ENCODE data around the gene CASP2.
"Not testable (repeated sequence)": the region's sequence is repeated elsewhere in the genome, so short reads cannot be mapped to it uniquely, and the experiment has no call there.

CASP2 gene

GRCh38 chr7:143286522-143286890, 1.6 kb upstream of the CASP2 start:
- POLR2A ChIA-PET: no interaction called here
- TF ChIP-seq CTCF (IDR thresholded peaks at IDR 0.05; ENCODE audit: control extremely low read depth, extremely low read depth, low read depth, missing control alignments): no peak
- DNase-seq (ENCODE audit: extremely low spot score): no peak
- CTCF ChIA-PET: interaction anchor here (0.6 to 3.1 kb wide), 4 partner anchors 12 to 82 kb away, joined by 3 to 21 read pairs (median 3); no protein-coding TSS in a partner anchor

GRCh38 chr7:143287339-143287934, 714 bp upstream of the CASP2 start:
- ChIA-PET POLR2A (interaction anchor here (0.6 to 1.0 kb wide), 4 partner anchors 9 to 24 kb away, joined by 3 to 5 read pairs (median 3); partner anchors contain the start of gene GSTK1), CTCF (interaction anchor here (0.6 to 3.1 kb wide), 13 partner anchors 10 to 93 kb away, joined by 3 to 21 read pairs (median 4); partner anchors contain the start of gene GSTK1)
- TF ChIP-seq CTCF (IDR thresholded peaks at IDR 0.05; ENCODE audit: control extremely low read depth, extremely low read depth, low read depth, missing control alignments): no peak
- DNase-seq (ENCODE audit: extremely low spot score): no peak

- ChIA-PET CTCF (interaction anchor here (1.2 to 3.1 kb wide), 6 partner anchors 9 to 49 kb away, joined by 3 to 21 read pairs (median 6); no protein-coding TSS in a partner anchor), POLR2A (no interaction called here)
- DNase-seq (ENCODE audit: extremely low spot score): no peak
- TF ChIP-seq CTCF (IDR thresholded peaks at IDR 0.05; ENCODE audit: control extremely low read depth, extremely low read depth, low read depth, missing control alignments): no peak
Observed at GRCh38 chr7:143288836-143289235, 685 bp downstream of the CASP2 start.

GRCh38 chr7:143289421-143289820, 1.3 kb downstream of the CASP2 start:
- no peak for TF ChIP-seq CTCF (IDR thresholded peaks at IDR 0.05; ENCODE audit: control extremely low read depth, extremely low read depth, low read depth, missing control alignments)
- ChIA-PET POLR2A (interaction anchor here (0.7 to 0.8 kb wide), 2 partner anchors 10 to 13 kb away, joined by 6 to 21 read pairs; no protein-coding TSS in a partner anchor), CTCF (interaction anchor here (0.8 to 3.5 kb wide), 3 partner anchors 11 to 49 kb away, joined by 3 to 18 read pairs (median 4); partner anchors contain the start of gene GSTK1)
- DNase-seq (ENCODE audit: extremely low spot score): no peak

GRCh38 chr7:143289888-143290287, 1.7 kb downstream of the CASP2 start:
- not testable (repeated sequence) for DNase-seq (ENCODE audit: extremely low spot score)
- ChIA-PET POLR2A (interaction anchor here (0.7 to 0.8 kb wide), 2 partner anchors 9 to 14 kb away, joined by 6 to 21 read pairs; no protein-coding TSS in a partner anchor), CTCF (interaction anchor here (0.8 to 3.5 kb wide), 4 partner anchors 9 to 49 kb away, joined by 3 to 18 read pairs (median 4); partner anchors contain the start of gene GSTK1)

- no peak for TF ChIP-seq CTCF (IDR thresholded peaks at IDR 0.05; ENCODE audit: control extremely low read depth, extremely low read depth, low read depth, missing control alignments)
- CTCF ChIA-PET: interaction anchor here (1.1 to 3.5 kb wide), 4 partner anchors 9 to 27 kb away, joined by 3 to 18 read pairs (median 4); partner anchors contain the start of gene GSTK1
- POLR2A ChIA-PET: no interaction called here
- DNase-seq (ENCODE audit: extremely low spot score): no peak
Observed at GRCh38 chr7:143290293-143290692, 2.1 kb downstream of the CASP2 start.

GRCh38 chr7:143292876-143293275, 4.7 kb downstream of the CASP2 start:
- no peak for TF ChIP-seq CTCF (IDR thresholded peaks at IDR 0.05; ENCODE audit: control extremely low read depth, extremely low read depth, low read depth, missing control alignments)
- ChIA-PET CTCF (interaction anchor here (1.2 to 3.1 kb wide), 8 partner anchors 12 to 87 kb away, joined by 3 to 16 read pairs (median 4); no protein-coding TSS in a partner anchor), POLR2A (interaction anchor here (0.7 kb wide), 1 partner anchor 69 kb away, joined by 5 read pairs; no protein-coding TSS in a partner anchor)
- no peak for DNase-seq (ENCODE audit: extremely low spot score)

Data from GM10248 (cell line).